ENCODE data around the gene TBC1D5.

TBC1D5 gene

GRCh38 chr3:17181413-17181907, 561.0 kb downstream of the TBC1D5 start:
- Histone ChIP-seq H3K27me3 (no peaks in the 10 kb centered on the region), H3K27ac (no peak overlapping the region), H3K36me3 (peaks cover 0 to 12% (median 0%) of the 10 kb centered on the region in 3 donors), H3K9me3 (no peaks in the 10 kb centered on the region), H3K4me3 (no peak overlapping the region), H3K4me1 (peaks cover 0 to 43% (median 17%) of the 10 kb centered on the region in 4 donors)
- no peak for DNase-seq
- intact Hi-C loops (cut with DNase I; ENCODE audit: low total_unique reads), result no loop called here
- no peak for TF ChIP-seq CTCF (IDR thresholded peaks at IDR 0.05)

GRCh38 chr3:17179381-17180205, 562.8 kb downstream of the TBC1D5 start:
- H3K4me1 ChIP-seq, result peaks cover 0 to 61% (median 28%) of the 10 kb centered on the region in 4 donors
- DNase-seq, result no peak
- no peaks in the 10 kb centered on the region for H3K9me3 ChIP-seq
- intact Hi-C loops (cut with DNase I; ENCODE audit: low total_unique reads), result no loop called here
- no peak overlapping the region for H3K27ac ChIP-seq
- TF ChIP-seq CTCF (IDR thresholded peaks at IDR 0.05), result no peak
- H3K36me3 ChIP-seq, result peaks cover 0 to 7% (median 0%) of the 10 kb centered on the region in 3 donors
- no peak overlapping the region for H3K4me3 ChIP-seq
- H3K27me3 ChIP-seq, result no peaks in the 10 kb centered on the region

- H3K27ac ChIP-seq, result peak overlapping the region; percentile 51 to 60
- no peaks in the 10 kb centered on the region for H3K9me3 ChIP-seq
- no peaks in the 10 kb centered on the region for H3K36me3 ChIP-seq
- no peak overlapping the region for H3K4me3 ChIP-seq
- no peaks in the 10 kb centered on the region for H3K27me3 ChIP-seq
- DNase-seq, result no peak
- no peak for TF ChIP-seq CTCF (IDR thresholded peaks at IDR 0.05)
- H3K4me1 ChIP-seq, result peaks cover 0 to 67% (median 32%) of the 10 kb centered on the region in 4 donors
- intact Hi-C loops (cut with DNase I; ENCODE audit: low total_unique reads), result no loop called here
These were observed 565.7 kb downstream of the TBC1D5 start for GRCh38 chr3:17176757-17177156.

GRCh38 chr3:17175187-17175807, 567.1 kb downstream of the TBC1D5 start:
- H3K27me3 ChIP-seq, result no peaks in the 10 kb centered on the region
- no peaks in the 10 kb centered on the region for H3K36me3 ChIP-seq
- DNase-seq, result no peak
- intact Hi-C loops (cut with DNase I; ENCODE audit: low total_unique reads), result no loop called here
- no peak overlapping the region for H3K4me3 ChIP-seq
- no peak for TF ChIP-seq CTCF (IDR thresholded peaks at IDR 0.05)
- no peaks in the 10 kb centered on the region for H3K9me3 ChIP-seq
- peaks cover 0 to 57% (median 31%) of the 10 kb centered on the region in 4 donors for H3K4me1 ChIP-seq
- peak overlapping the region; percentile 51 to 60 for H3K27ac ChIP-seq

GRCh38 chr3:17166369-17166768, 576.1 kb downstream of the TBC1D5 start:
- Histone ChIP-seq H3K27ac (no peak overlapping the region), H3K27me3 (no peaks in the 10 kb centered on the region), H3K9me3 (no peaks in the 10 kb centered on the region), H3K36me3 (peaks cover 19 to 57% (median 41%) of the 10 kb centered on the region in 3 donors), H3K4me1 (peaks cover 0 to 5% (median 2%) of the 10 kb centered on the region in 4 donors), H3K4me3 (no peak overlapping the region)
- intact Hi-C loops (cut with DNase I; ENCODE audit: low total_unique reads), result no loop called here
- no peak for DNase-seq
- no peak for TF ChIP-seq CTCF (IDR thresholded peaks at IDR 0.05)
